ENCODE measurements around the gene SAMD1. TPM values are rescaled to one million over a fixed set of nuclear protein-coding genes. Genes with fewer than 3 reads are reported as not detected.

The SAMD1 gene
- total and polyA plus RNA-seq, 2 experiments from 2014 or later, result 32.2 to 69.0 TPM

- no peak for TF ChIP-seq ZNF462 (CRISPR knock-in tag; IDR thresholded peaks at IDR 0.05)
- no peak for TF ChIP-seq ETS1 (IDR thresholded peaks at IDR 0.05)
- TF ChIP-seq CREB1 (CRISPR knock-in tag; IDR thresholded peaks at IDR 0.05; ENCODE audit: low read depth), result no peak
- no peak for TF ChIP-seq ZNF331 (CRISPR knock-in tag; IDR thresholded peaks at IDR 0.05; ENCODE audit: low read depth)
- no peak for TF ChIP-seq REST (IDR thresholded peaks at IDR 0.05; ENCODE audit: unreplicated experiment)
- TF ChIP-seq JUNB (IDR thresholded peaks at IDR 0.05; ENCODE audit: unreplicated experiment), result no peak
- no peak for TF ChIP-seq ZNF114 (CRISPR knock-in tag; IDR thresholded peaks at IDR 0.05)
- no peak for TF ChIP-seq CTCF (conservative IDR thresholded peaks at IDR 0.05; ENCODE audit: low read depth in 2 of 2)
- TF ChIP-seq NANOG (IDR thresholded peaks at IDR 0.05; ENCODE audit: borderline replicate concordance), result no peak
- ATAC-seq, result no peak
- Mint-ChIP-seq H3K4me1 (peaks cover 4% of the 10 kb centered on the region; the same call in 1 of the 3 replicates), H3K27me3 (ENCODE audit: insufficient read depth, low read depth, poor library complexity) (peaks cover 13% of the 10 kb centered on the region), H3K4me3 (no peak overlapping the region), H3K27ac (no peak overlapping the region), H3K9me3 (peaks cover 6% of the 10 kb centered on the region; the same call in 2 of the 3 replicates), H3K36me3 (ENCODE audit: low read depth) (peaks cover 30% of the 10 kb centered on the region)
- no peaks in the 10 kb centered on the region for H3K79me2 ChIP-seq (replicated peaks; ENCODE audit: insufficient read depth)
- H3K27ac ChIP-seq (ENCODE audit: low read depth), result no peak overlapping the region
- DNase-seq (ENCODE audit: low spot score), result no peak
- H3K4me2 ChIP-seq, result no peak overlapping the region
- no peaks in the 10 kb centered on the region; the same call in 1 of the 2 replicates for H3F3A ChIP-seq (replicated peaks; ENCODE audit: low read depth)
- H3K36me3 ChIP-seq (ENCODE audit: insufficient read depth), result no peaks in the 10 kb centered on the region
- no peaks in the 10 kb centered on the region for H3K9me2 ChIP-seq (ENCODE audit: insufficient read depth)
- H2AFZ ChIP-seq, result no peak overlapping the region
- H3K27me3 ChIP-seq (ENCODE audit: insufficient read depth), result no peaks in the 10 kb centered on the region
- no peaks in the 10 kb centered on the region; the same call in 1 of the 2 replicates for H4K20me1 ChIP-seq (replicated peaks; ENCODE audit: insufficient read depth)
- no peak overlapping the region for H3K4me3 ChIP-seq
- H3K4me1 ChIP-seq (ENCODE audit: insufficient read depth), result no peaks in the 10 kb centered on the region
Observed at GRCh38 chr19:14052470-14052869, 38.1 kb downstream of the SAMD1 start.
